Astrocyte (in vitro differentiated cells and primary cell): ENCODE results near the gene CCDC3. TPM values are rescaled to one million over a fixed set of nuclear protein-coding genes. Genes with fewer than 3 reads are reported as not detected.

ENCODE experiments used
- DNase-seq: peaks from one replicate; pipeline ENCODE4 v3.0.0-alpha.2; 2010; ENCODE audit warnings: low read depth
- FAIRE-seq: peaks from 2 replicates; lab custom pipeline; 2011; peaks lifted over from hg19 to GRCh38; lab: Jason Lieb, UNC
- H2AFZ ChIP-seq: 2 replicates; pipeline ENCODE4 v1.6.0; 2012; ENCODE audit warnings: low read depth, low read length, inconsistent platforms
- H3K27ac ChIP-seq: 2 replicates; pipeline ENCODE4 v1.5.1; 2011; ENCODE audit warnings: low read depth, low read length, inconsistent platforms
- H3K27me3 ChIP-seq: 2 replicates; pipeline ENCODE4 v1.6.0; 2011; ENCODE audit warnings: low read length, inconsistent platforms; ENCODE audit not compliant: insufficient read depth
- H3K36me3 ChIP-seq: 2 replicates; pipeline ENCODE4 v1.5.1; 2011; ENCODE audit warnings: low read length, inconsistent platforms; ENCODE audit not compliant: insufficient read depth
- H3K4me1 ChIP-seq: 2 replicates; pipeline ENCODE4 v1.5.1; 2011; ENCODE audit warnings: low read length, inconsistent platforms; ENCODE audit not compliant: insufficient read depth
- H3K4me2 ChIP-seq: 2 replicates; pipeline ENCODE4 v1.6.0; 2012; ENCODE audit warnings: low read length, inconsistent platforms
- H3K4me3 ChIP-seq: 2 replicates; pipeline ENCODE4 v1.5.1; 2011; ENCODE audit warnings: low read depth, mild to moderate bottlenecking, low read length, inconsistent platforms; ENCODE audit not compliant: insufficient read depth
- H3K79me2 ChIP-seq: 2 replicates; pipeline ENCODE4 v1.6.0; 2012; ENCODE audit warnings: mild to moderate bottlenecking, low read length, inconsistent platforms; ENCODE audit not compliant: insufficient read depth
- H3K9ac ChIP-seq: 2 replicates; pipeline ENCODE4 v1.6.0; 2012; ENCODE audit warnings: mild to moderate bottlenecking, low read length, inconsistent platforms
- H3K9me3 ChIP-seq: 2 replicates; pipeline ENCODE4 v1.5.1; 2012; ENCODE audit warnings: low read depth, mild to moderate bottlenecking, low read length, inconsistent platforms; ENCODE audit not compliant: insufficient read depth
- H4K20me1 ChIP-seq: 2 replicates; pipeline ENCODE4 v1.6.0; 2012; ENCODE audit warnings: low read length, inconsistent platforms; ENCODE audit not compliant: insufficient read depth
- H3K27ac Mint-ChIP-seq: one replicate; pipeline ENCODE4 v1.8.0; 2021; ENCODE audit warnings: mild to moderate bottlenecking, mixed read lengths; ENCODE audit not compliant: unreplicated experiment
- H3K27me3 Mint-ChIP-seq: one replicate; pipeline ENCODE4 v1.8.0; 2021; ENCODE audit warnings: low read depth, mixed read lengths; ENCODE audit not compliant: unreplicated experiment
- H3K36me3 Mint-ChIP-seq: one replicate; pipeline ENCODE4 v1.8.0; 2021; ENCODE audit warnings: low read depth, mixed read lengths; ENCODE audit not compliant: unreplicated experiment
- H3K4me1 Mint-ChIP-seq: one replicate; pipeline ENCODE4 v1.8.0; 2021; ENCODE audit warnings: low read depth, mixed read lengths; ENCODE audit not compliant: unreplicated experiment
- H3K4me3 Mint-ChIP-seq: one replicate; pipeline ENCODE4 v1.8.0; 2021; ENCODE audit warnings: mild to moderate bottlenecking, moderate library complexity, mixed read lengths; ENCODE audit not compliant: unreplicated experiment
- H3K9me3 Mint-ChIP-seq: one replicate; pipeline ENCODE4 v1.8.0; 2021; ENCODE audit warnings: mild to moderate bottlenecking, mixed read lengths; ENCODE audit not compliant: unreplicated experiment
- EZH2 ChIP-seq: IDR thresholded peaks from 2 replicates; pipeline ENCODE4 v1.6.1; 2012; ENCODE audit warnings: mild to moderate bottlenecking, low read length, inconsistent platforms; ENCODE audit not compliant: insufficient read depth
- total RNA-seq: library from RNA; stranded (reverse); gene quantifications from 2 replicates; pipeline ENCODE4 v1.2.1, GENCODE V29; 2021
- TF ChIP-seq, protein P1 (sequence below): IDR thresholded peaks from 2 replicates; pipeline ENCODE4 v1.5.1; 2011; ENCODE audit warnings: low read depth, mild to moderate bottlenecking, inconsistent platforms, low read length, moderate library complexity; ENCODE audit not compliant: insufficient read depth

CCDC3 gene
- total RNA-seq, 1 donor from 2014 or later, result 25.8 TPM

DNA sequence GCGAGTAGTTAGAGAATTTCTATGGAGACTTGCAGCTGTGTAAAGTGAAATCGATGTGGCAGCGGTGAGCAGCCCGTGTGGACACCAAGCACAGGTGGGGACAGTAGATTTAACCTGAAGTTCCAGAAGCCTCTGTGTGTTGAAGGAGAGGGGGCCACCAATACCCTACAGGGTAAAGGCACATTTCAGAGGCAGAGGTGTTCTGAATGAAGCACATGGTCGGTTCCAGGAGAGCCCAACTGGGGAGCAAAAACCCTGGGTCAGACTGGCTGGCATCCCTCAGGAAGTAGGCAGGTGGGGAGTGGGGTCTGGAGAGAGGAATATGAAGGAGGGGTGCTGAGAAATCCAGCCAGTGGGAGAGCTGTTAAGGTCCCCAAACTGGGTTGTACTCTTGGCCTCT is 76.6 kb downstream of the CCDC3 start:
- H3K79me2 ChIP-seq, result no peaks in the 10 kb centered on the region
- Mint-ChIP-seq H3K36me3 (peaks cover 25% of the 10 kb centered on the region), H3K4me1 (peaks cover 2% of the 10 kb centered on the region), H3K9me3 (peaks cover 9% of the 10 kb centered on the region), H3K4me3 (no peak overlapping the region), H3K27me3 (peaks cover 14% of the 10 kb centered on the region), H3K27ac (no peak overlapping the region)
- H2AFZ ChIP-seq, result no peak overlapping the region
- no peak overlapping the region for H3K4me3 ChIP-seq
- no peaks in the 10 kb centered on the region for H3K4me1 ChIP-seq
- no peak overlapping the region for H3K27ac ChIP-seq
- TF ChIP-seq, protein P1, sequence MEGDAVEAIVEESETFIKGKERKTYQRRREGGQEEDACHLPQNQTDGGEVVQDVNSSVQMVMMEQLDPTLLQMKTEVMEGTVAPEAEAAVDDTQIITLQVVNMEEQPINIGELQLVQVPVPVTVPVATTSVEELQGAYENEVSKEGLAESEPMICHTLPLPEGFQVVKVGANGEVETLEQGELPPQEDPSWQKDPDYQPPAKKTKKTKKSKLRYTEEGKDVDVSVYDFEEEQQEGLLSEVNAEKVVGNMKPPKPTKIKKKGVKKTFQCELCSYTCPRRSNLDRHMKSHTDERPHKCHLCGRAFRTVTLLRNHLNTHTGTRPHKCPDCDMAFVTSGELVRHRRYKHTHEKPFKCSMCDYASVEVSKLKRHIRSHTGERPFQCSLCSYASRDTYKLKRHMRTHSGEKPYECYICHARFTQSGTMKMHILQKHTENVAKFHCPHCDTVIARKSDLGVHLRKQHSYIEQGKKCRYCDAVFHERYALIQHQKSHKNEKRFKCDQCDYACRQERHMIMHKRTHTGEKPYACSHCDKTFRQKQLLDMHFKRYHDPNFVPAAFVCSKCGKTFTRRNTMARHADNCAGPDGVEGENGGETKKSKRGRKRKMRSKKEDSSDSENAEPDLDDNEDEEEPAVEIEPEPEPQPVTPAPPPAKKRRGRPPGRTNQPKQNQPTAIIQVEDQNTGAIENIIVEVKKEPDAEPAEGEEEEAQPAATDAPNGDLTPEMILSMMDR, result no peak
- no peak for TF ChIP-seq EZH2
- H3K27me3 ChIP-seq, result no peaks in the 10 kb centered on the region
- H3K36me3 ChIP-seq, result no peaks in the 10 kb centered on the region
- H3K9me3 ChIP-seq, result no peaks in the 10 kb centered on the region
- FAIRE-seq (no peak), DNase-seq (no peak)
- H4K20me1 ChIP-seq, result no peaks in the 10 kb centered on the region
- no peak overlapping the region for H3K9ac ChIP-seq
- H3K4me2 ChIP-seq, result no peak overlapping the region

DNA sequence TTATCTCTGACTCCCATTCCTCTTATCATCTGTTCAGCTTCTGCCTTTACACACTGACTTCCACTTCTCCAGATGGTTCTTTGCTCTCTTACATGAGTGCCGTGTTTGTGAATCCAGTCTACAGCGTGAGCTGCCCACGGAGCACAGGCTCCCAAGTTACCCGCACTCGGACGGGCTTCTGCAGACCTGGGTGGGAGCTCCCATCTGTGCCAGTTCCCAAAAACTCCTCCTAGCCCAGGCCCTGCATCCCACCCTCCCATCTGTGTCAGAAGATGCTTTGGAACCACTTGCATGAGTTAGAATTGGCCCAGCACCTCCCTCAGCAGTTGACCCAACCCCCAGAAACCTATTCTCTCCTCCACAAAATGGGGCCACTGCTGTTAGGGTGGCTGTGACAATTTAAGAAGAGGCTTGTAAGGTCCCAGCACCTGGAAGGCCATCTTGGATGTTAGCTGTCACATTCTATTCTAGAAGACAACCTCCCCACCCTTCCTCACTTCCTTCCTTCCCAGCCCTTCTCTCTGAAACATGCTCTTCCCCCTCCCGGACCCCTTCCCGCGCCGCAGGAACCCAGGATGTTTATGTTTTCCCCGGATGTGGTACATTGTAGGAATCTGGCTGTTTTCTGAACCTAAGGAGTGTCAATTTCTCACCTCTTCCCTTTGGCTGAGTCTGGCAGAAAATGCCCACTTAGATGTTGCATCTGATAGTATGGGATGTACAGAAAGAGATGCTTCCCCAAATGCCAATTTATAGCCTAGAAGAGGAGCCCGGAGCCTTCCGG is 79.2 kb downstream of the CCDC3 start:
- FAIRE-seq, result no peak
- no peak for DNase-seq
- peaks cover 20% of the 10 kb centered on the region for H3K36me3 Mint-ChIP-seq

More for the DNA sequence above, 79.2 kb downstream of the CCDC3 start:
- H3K9me3 Mint-ChIP-seq, result peaks cover 9% of the 10 kb centered on the region
- no peak for TF ChIP-seq EZH2
- TF ChIP-seq, protein P1, result no peak
- H3K4me1 Mint-ChIP-seq, result peaks cover 2% of the 10 kb centered on the region
- no peaks in the 10 kb centered on the region for H3K27me3 ChIP-seq
- no peak overlapping the region for H3K9ac ChIP-seq
- H3K27me3 Mint-ChIP-seq, result peaks cover 8% of the 10 kb centered on the region
- H3K4me3 Mint-ChIP-seq, result no peak overlapping the region
- H3K4me1 ChIP-seq, result no peaks in the 10 kb centered on the region
- no peak overlapping the region for H2AFZ ChIP-seq
- H3K36me3 ChIP-seq, result no peaks in the 10 kb centered on the region
- H3K4me3 ChIP-seq, result no peak overlapping the region
- no peaks in the 10 kb centered on the region for H3K79me2 ChIP-seq
- no peak overlapping the region for H3K27ac ChIP-seq
- H3K9me3 ChIP-seq, result no peaks in the 10 kb centered on the region
- H3K4me2 ChIP-seq, result no peak overlapping the region
- no peaks in the 10 kb centered on the region for H4K20me1 ChIP-seq
- no peak overlapping the region for H3K27ac Mint-ChIP-seq
